Neural cell (in vitro differentiated cells): ENCODE results near the gene LRIG2. TPM values are rescaled to one million over a fixed set of nuclear protein-coding genes. Genes with fewer than 3 reads are reported as not detected.

Experiments used
- H2AFZ ChIP-seq: fragments of 200-600, 300-800 bp; sonication (generic), shearing (Covaris generic); 2 replicates; pipeline ENCODE4 v1.6.0; 2014; ENCODE audit warnings: low read depth, mild to moderate bottlenecking, antibody characterized with exemption, low read length, moderate library complexity
- H3F3A ChIP-seq: fragments of 200-600 bp; shearing (Covaris generic); 2 replicates; pipeline ENCODE4 v1.6.1; 2016; ENCODE audit warnings: mild to moderate bottlenecking, moderate library complexity, mixed read lengths, antibody characterized with exemption, low read length; ENCODE audit not compliant: insufficient read depth, poor library complexity, severe bottlenecking
- H3K27ac ChIP-seq: fragments of 200-600, 300-800 bp; sonication (generic), shearing (Covaris generic); 2 replicates; pipeline ENCODE4 v1.5.1; 2014; ENCODE audit warnings: mild to moderate bottlenecking, low read length, moderate library complexity
- H3K27me3 ChIP-seq: fragments of 300-800, 200-600 bp; sonication (generic), shearing (Covaris generic); 2 replicates; pipeline ENCODE4 v1.6.0; 2014; ENCODE audit warnings: mild to moderate bottlenecking, low read depth, low read length, moderate library complexity; ENCODE audit not compliant: insufficient read depth
- H3K36me3 ChIP-seq: fragments of 300-800, 200-600 bp; sonication (generic), shearing (Covaris generic); 2 replicates; pipeline ENCODE4 v1.5.1; 2014; ENCODE audit warnings: mild to moderate bottlenecking, antibody characterized with exemption, low read length, moderate library complexity; ENCODE audit not compliant: insufficient read depth
- H3K4me2 ChIP-seq: fragments of 300-800, 200-600 bp; sonication (generic), shearing (Covaris generic); 2 replicates; pipeline ENCODE4 v1.6.0; 2014; ENCODE audit warnings: mild to moderate bottlenecking, low read length
- H3K4me3 ChIP-seq: fragments of 300-800, 200-600 bp; sonication (generic), shearing (Covaris generic); 2 replicates; pipeline ENCODE4 v1.5.1; 2014; ENCODE audit warnings: mild to moderate bottlenecking, low read length, moderate library complexity
- H3K79me2 ChIP-seq: fragments of 200-600 bp; shearing (Covaris generic); replicated peaks from 2 replicates; pipeline ENCODE4 v1.6.0; 2014; ENCODE audit warnings: mild to moderate bottlenecking, low read length, moderate library complexity; ENCODE audit not compliant: insufficient read depth
- H3K9ac ChIP-seq: fragments of 300-800, 200-600 bp; sonication (generic), shearing (Covaris generic); 2 replicates; pipeline ENCODE4 v1.6.1; 2016; ENCODE audit warnings: mild to moderate bottlenecking, low read length, mixed read lengths
- H3K9me2 ChIP-seq: fragments of 200-600 bp; shearing (Covaris generic); 2 replicates; pipeline ENCODE4 v1.6.1; 2016; ENCODE audit warnings: mild to moderate bottlenecking, low read length, mixed read lengths; ENCODE audit not compliant: insufficient read depth
- H3K9me3 ChIP-seq: fragments of 200-600, 300-800 bp; sonication (generic), shearing (Covaris generic); 2 replicates; pipeline ENCODE4 v1.6.1; 2016; ENCODE audit warnings: mild to moderate bottlenecking, mixed run types, low read length, moderate library complexity, mixed read lengths
- H4K20me1 ChIP-seq: fragments of 200-600 bp; shearing (Covaris generic); 2 replicates; pipeline ENCODE4 v1.6.1; 2016; ENCODE audit warnings: mild to moderate bottlenecking, mixed run types; ENCODE audit not compliant: insufficient read depth
- EP300 ChIP-seq: fragments of 450-650 bp; conservative IDR thresholded peaks from 2 replicates; pipeline ENCODE4 v1.6.1; 2014; ENCODE audit warnings: antibody characterized with exemption, mild to moderate bottlenecking, moderate library complexity; ENCODE audit not compliant: poor library complexity, severe bottlenecking
- EZH2 ChIP-seq: fragments of 200-600, 300-800 bp; shearing (Covaris generic), sonication (generic); IDR thresholded peaks from 2 replicates; pipeline ENCODE4 v1.6.1; 2014; ENCODE audit warnings: antibody characterized with exemption, low read length, borderline replicate concordance, mild to moderate bottlenecking; ENCODE audit not compliant: insufficient read depth, poor library complexity, severe bottlenecking
- MXI1 ChIP-seq: fragments of 450-650 bp; conservative IDR thresholded peaks from 2 replicates; pipeline ENCODE4 v1.6.1; 2014; ENCODE audit warnings: antibody characterized with exemption, mild to moderate bottlenecking; ENCODE audit not compliant: poor library complexity, severe bottlenecking
- POLR2AphosphoS5 ChIP-seq: IDR thresholded peaks from 2 replicates; pipeline ENCODE4 v1.6.1; 2012
- RAD21 ChIP-seq: fragments of 450-650 bp; conservative IDR thresholded peaks from 2 replicates; pipeline ENCODE4 v1.6.1; 2014; ENCODE audit warnings: antibody characterized with exemption, mild to moderate bottlenecking, moderate library complexity
- SMC3 ChIP-seq: fragments of 450-650 bp; conservative IDR thresholded peaks from 2 replicates; pipeline ENCODE4 v1.6.1; 2014; ENCODE audit warnings: antibody characterized with exemption, mild to moderate bottlenecking, moderate library complexity; ENCODE audit not compliant: poor library complexity
- TAF1 ChIP-seq: IDR thresholded peaks from 2 replicates; pipeline ENCODE4 v1.6.1; 2012; ENCODE audit warnings: low read depth
- polyA plus RNA-seq: library from polyadenylated mRNA; depleted of rRNA; stranded (reverse); fragments of >200 nt; gene quantifications from 2 replicates; pipeline ENCODE4 v1.2.3, GENCODE V29; 2014
- TF ChIP-seq, protein P1 (sequence below): fragments of 450-650 bp; IDR thresholded peaks from 2 replicates; pipeline ENCODE4 v1.5.1; 2014; ENCODE audit warnings: antibody characterized with exemption, mild to moderate bottlenecking, moderate library complexity; ENCODE audit not compliant: poor library complexity, severe bottlenecking
- TF ChIP-seq, protein P2 (sequence below): IDR thresholded peaks from 2 replicates; pipeline ENCODE4 v1.6.1; 2012; ENCODE audit warnings: borderline replicate concordance

Gene LRIG2
- polyA plus RNA-seq, 1 donor from 2014 or later: 11.1 TPM

DNA sequence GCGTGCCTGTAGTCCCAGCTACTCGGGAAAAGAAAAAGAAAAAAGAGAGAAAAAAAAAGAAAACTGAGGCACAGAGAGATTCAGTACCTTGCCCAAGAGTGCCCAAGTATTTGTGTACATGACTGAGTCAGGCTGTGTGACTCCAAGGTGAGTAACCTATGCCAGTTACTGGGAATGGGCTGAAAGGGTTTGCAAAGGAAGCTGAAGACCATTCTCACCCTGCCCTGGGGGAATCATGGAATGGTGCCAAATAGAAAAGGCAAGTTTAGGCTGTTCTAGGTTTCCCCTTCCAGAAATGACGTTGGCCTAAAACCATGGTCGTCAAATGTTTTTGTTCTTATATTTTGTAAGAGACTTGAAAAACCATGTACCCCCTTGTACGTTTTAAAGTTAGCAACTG is 37.9 kb upstream of the LRIG2 start:
- H4K20me1 ChIP-seq: no peaks in the 10 kb centered on the region
- H3K27me3 ChIP-seq: no peaks in the 10 kb centered on the region
- no peaks in the 10 kb centered on the region for H3K9me2 ChIP-seq
- TF ChIP-seq, protein P1, sequence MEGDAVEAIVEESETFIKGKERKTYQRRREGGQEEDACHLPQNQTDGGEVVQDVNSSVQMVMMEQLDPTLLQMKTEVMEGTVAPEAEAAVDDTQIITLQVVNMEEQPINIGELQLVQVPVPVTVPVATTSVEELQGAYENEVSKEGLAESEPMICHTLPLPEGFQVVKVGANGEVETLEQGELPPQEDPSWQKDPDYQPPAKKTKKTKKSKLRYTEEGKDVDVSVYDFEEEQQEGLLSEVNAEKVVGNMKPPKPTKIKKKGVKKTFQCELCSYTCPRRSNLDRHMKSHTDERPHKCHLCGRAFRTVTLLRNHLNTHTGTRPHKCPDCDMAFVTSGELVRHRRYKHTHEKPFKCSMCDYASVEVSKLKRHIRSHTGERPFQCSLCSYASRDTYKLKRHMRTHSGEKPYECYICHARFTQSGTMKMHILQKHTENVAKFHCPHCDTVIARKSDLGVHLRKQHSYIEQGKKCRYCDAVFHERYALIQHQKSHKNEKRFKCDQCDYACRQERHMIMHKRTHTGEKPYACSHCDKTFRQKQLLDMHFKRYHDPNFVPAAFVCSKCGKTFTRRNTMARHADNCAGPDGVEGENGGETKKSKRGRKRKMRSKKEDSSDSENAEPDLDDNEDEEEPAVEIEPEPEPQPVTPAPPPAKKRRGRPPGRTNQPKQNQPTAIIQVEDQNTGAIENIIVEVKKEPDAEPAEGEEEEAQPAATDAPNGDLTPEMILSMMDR: no peak
- no peak for TF ChIP-seq SMC3
- TF ChIP-seq, protein P2, sequence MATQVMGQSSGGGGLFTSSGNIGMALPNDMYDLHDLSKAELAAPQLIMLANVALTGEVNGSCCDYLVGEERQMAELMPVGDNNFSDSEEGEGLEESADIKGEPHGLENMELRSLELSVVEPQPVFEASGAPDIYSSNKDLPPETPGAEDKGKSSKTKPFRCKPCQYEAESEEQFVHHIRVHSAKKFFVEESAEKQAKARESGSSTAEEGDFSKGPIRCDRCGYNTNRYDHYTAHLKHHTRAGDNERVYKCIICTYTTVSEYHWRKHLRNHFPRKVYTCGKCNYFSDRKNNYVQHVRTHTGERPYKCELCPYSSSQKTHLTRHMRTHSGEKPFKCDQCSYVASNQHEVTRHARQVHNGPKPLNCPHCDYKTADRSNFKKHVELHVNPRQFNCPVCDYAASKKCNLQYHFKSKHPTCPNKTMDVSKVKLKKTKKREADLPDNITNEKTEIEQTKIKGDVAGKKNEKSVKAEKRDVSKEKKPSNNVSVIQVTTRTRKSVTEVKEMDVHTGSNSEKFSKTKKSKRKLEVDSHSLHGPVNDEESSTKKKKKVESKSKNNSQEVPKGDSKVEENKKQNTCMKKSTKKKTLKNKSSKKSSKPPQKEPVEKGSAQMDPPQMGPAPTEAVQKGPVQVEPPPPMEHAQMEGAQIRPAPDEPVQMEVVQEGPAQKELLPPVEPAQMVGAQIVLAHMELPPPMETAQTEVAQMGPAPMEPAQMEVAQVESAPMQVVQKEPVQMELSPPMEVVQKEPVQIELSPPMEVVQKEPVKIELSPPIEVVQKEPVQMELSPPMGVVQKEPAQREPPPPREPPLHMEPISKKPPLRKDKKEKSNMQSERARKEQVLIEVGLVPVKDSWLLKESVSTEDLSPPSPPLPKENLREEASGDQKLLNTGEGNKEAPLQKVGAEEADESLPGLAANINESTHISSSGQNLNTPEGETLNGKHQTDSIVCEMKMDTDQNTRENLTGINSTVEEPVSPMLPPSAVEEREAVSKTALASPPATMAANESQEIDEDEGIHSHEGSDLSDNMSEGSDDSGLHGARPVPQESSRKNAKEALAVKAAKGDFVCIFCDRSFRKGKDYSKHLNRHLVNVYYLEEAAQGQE: no peak
- TF ChIP-seq POLR2AphosphoS5: no peak
- no peak for TF ChIP-seq TAF1
- no peak for TF ChIP-seq EP300
- TF ChIP-seq EZH2: no peak
- TF ChIP-seq RAD21: no peak
- TF ChIP-seq MXI1: no peak
- H3K9ac ChIP-seq: no peak overlapping the region
- H3K36me3 ChIP-seq: no peaks in the 10 kb centered on the region
- no peak overlapping the region for H2AFZ ChIP-seq
- no peak overlapping the region for H3K4me2 ChIP-seq
- no peak overlapping the region for H3K4me3 ChIP-seq
- no peaks in the 10 kb centered on the region for H3K79me2 ChIP-seq
- H3F3A ChIP-seq: no peaks in the 10 kb centered on the region
- no peak overlapping the region for H3K27ac ChIP-seq
- no peaks in the 10 kb centered on the region for H3K9me3 ChIP-seq

DNA sequence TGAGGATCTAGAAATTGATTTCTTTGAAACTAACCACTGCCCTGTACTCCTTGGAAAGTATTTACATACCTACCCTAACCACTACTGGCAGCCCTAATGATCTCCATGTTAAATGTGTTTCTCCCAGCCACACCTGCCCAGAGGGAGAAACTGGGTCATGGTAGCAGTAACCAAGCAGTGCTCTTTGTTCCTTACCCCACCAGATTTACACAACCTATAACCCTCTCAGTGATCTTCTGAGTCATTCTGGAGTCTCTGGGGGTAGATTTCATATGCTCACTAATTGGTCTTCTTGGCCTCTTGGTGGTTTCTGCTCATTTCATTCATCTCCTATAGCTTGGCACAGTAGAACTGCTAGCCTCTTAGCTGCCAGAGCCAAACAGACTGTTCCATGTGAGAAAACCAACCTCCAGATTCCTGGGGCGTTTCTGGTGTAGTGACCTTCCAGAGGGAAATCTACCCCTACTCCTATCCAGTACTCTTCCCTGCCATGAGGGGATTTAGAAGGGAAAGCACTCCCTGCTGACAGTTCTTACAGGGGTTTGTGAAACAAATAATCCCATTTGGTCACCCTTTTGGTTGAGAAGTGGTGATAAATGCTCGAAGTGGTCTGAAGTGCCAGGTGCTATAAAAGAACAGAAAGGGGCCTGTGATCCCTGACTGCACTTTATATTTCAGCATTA is 36.2 kb upstream of the LRIG2 start:
- Histone ChIP-seq H3K79me2 (no peaks in the 10 kb centered on the region), H3K27me3 (no peaks in the 10 kb centered on the region), H3K9me3 (no peaks in the 10 kb centered on the region), H2AFZ (no peak overlapping the region), H3K36me3 (no peaks in the 10 kb centered on the region), H3K27ac (no peak overlapping the region), H4K20me1 (no peaks in the 10 kb centered on the region), H3K4me3 (no peak overlapping the region), H3K9me2 (no peaks in the 10 kb centered on the region), H3K9ac (no peak overlapping the region), H3F3A (no peaks in the 10 kb centered on the region), H3K4me2 (no peak overlapping the region)
- TF ChIP-seq POLR2AphosphoS5 (no peak), EP300 (no peak), TAF1 (no peak), EZH2 (no peak), RAD21 (no peak), MXI1 (no peak)
- TF ChIP-seq, protein P1: no peak
- TF ChIP-seq, protein P2: no peak
